ENCODE measurements around the gene SPCS1.

DNA sequence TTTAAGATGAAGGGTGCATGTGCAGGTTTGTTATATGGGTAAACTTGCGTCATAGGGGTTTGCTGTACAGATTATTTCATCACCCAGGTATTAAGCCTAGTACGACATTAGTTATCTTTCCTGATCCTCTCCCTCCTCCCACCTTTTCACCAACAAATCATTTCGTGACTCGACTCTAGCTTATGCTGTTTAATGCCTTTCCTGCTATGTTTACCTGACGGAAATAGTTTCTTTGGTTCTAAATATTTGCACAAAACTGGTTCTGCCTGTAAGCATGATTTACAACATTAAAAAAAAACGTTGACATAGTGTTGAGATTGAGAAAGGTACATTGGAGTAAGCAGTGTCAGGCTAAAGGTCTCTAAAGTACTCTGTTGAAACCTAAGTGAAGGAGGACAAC is 17.6 kb upstream of the SPCS1 start:
- TF ChIP-seq POLR2AphosphoS5 (IDR thresholded peaks at IDR 0.05; ENCODE audit: insufficient read depth in 1 of 2, low read depth in 1 of 2) = peak in 1 of 2 donors; percentile 49
- TF ChIP-seq, protein P1, sequence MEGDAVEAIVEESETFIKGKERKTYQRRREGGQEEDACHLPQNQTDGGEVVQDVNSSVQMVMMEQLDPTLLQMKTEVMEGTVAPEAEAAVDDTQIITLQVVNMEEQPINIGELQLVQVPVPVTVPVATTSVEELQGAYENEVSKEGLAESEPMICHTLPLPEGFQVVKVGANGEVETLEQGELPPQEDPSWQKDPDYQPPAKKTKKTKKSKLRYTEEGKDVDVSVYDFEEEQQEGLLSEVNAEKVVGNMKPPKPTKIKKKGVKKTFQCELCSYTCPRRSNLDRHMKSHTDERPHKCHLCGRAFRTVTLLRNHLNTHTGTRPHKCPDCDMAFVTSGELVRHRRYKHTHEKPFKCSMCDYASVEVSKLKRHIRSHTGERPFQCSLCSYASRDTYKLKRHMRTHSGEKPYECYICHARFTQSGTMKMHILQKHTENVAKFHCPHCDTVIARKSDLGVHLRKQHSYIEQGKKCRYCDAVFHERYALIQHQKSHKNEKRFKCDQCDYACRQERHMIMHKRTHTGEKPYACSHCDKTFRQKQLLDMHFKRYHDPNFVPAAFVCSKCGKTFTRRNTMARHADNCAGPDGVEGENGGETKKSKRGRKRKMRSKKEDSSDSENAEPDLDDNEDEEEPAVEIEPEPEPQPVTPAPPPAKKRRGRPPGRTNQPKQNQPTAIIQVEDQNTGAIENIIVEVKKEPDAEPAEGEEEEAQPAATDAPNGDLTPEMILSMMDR (IDR thresholded peaks at IDR 0.05) = no peak
